OCI-LY7 (cell line): ENCODE data around the gene PCDH1. TPM values are rescaled to one million over a fixed set of nuclear protein-coding genes. Genes with fewer than 3 reads are reported as not detected.
A peak's percentile ranks its signal among the peaks of the same experiment; 100 is the strongest.

Experiments used
- BruUV-seq: library from RNA; stranded (reverse); fragments of 400-500 nt; replicated peaks from 2 replicates; lab custom pipeline; 2021; lab: Mats Ljungman, UMichigan
- CTCF ChIA-PET: fragments of 300-600 bp; sonication (Branson Sonifier 250); formaldehyde crosslinking; loops from one replicate; lab custom pipeline; 2022; ENCODE audit warnings: antibody characterized with exemption; ENCODE audit not compliant: unreplicated experiment; lab: Charles Lee
- POLR2A ChIA-PET: fragments of 300-600 bp; sonication (Branson Sonifier 250); formaldehyde crosslinking; loops from one replicate; lab custom pipeline; 2022; ENCODE audit warnings: antibody characterized with exemption; lab: Charles Lee
- DNase-seq: peaks from one replicate; pipeline ENCODE4 v3.0.0-alpha.2; 2015; ENCODE audit warnings: low spot score
- H2AFZ ChIP-seq: fragments of 200-600 bp; sonication (generic), shearing (Covaris generic); 2 replicates; pipeline ENCODE4 v1.6.1; 2014; ENCODE audit warnings: mild to moderate bottlenecking, antibody characterized with exemption, low read length, moderate library complexity
- H3K27ac ChIP-seq: fragments of 200-600 bp; sonication (generic); 2 replicates; pipeline ENCODE4 v1.5.1; 2014; ENCODE audit warnings: mixed run types, low read depth, mild to moderate bottlenecking, moderate library complexity, low read length, inconsistent platforms; ENCODE audit not compliant: poor library complexity, severe bottlenecking
- H3K36me3 ChIP-seq: fragments of 200-600 bp; sonication (generic); 2 replicates; pipeline ENCODE4 v1.6.1; 2014; ENCODE audit warnings: mild to moderate bottlenecking, antibody characterized with exemption, low read length, moderate library complexity, mixed read lengths; ENCODE audit not compliant: insufficient read depth
- H3K4me1 ChIP-seq: fragments of 200-600 bp; sonication (generic); 2 replicates; pipeline ENCODE4 v1.5.1; 2014; ENCODE audit warnings: mild to moderate bottlenecking, low read length; ENCODE audit not compliant: insufficient read depth, poor library complexity, severe bottlenecking
- H3K4me2 ChIP-seq: fragments of 200-600 bp; sonication (generic); 2 replicates; pipeline ENCODE4 v1.6.1; 2014; ENCODE audit warnings: mild to moderate bottlenecking, low read length
- H3K4me3 ChIP-seq: fragments of 200-600 bp; sonication (generic); 2 replicates; pipeline ENCODE4 v1.5.1; 2014; ENCODE audit warnings: mild to moderate bottlenecking, low read depth, low read length; ENCODE audit not compliant: poor library complexity, severe bottlenecking
- H3K79me2 ChIP-seq: fragments of 200-600 bp; sonication (generic); 2 replicates; pipeline ENCODE4 v1.6.1; 2016; ENCODE audit warnings: low read depth, mild to moderate bottlenecking, low read length, moderate library complexity, mixed read lengths; ENCODE audit not compliant: insufficient read depth
- H3K9me2 ChIP-seq: fragments of 200-600 bp; sonication (generic); 2 replicates; pipeline ENCODE4 v1.6.1; 2016; ENCODE audit warnings: mild to moderate bottlenecking, low read length, mixed read lengths; ENCODE audit not compliant: insufficient read depth
- H3K9me3 ChIP-seq: fragments of 200-600 bp; sonication (generic); 2 replicates; pipeline ENCODE4 v1.6.1; 2014; ENCODE audit warnings: mild to moderate bottlenecking, mixed run types, low read length, mixed read lengths
- H4K20me1 ChIP-seq: fragments of 200-600 bp; sonication (generic); 2 replicates; pipeline ENCODE4 v1.6.1; 2014; ENCODE audit warnings: mild to moderate bottlenecking, antibody characterized with exemption, low read length, moderate library complexity, mixed read lengths; ENCODE audit not compliant: insufficient read depth
- CTCF ChIP-seq: fragments of 200-600 bp; sonication (generic); conservative IDR thresholded peaks from 2 replicates; pipeline ENCODE4 v1.5.1; 2014; ENCODE audit warnings: mild to moderate bottlenecking, antibody characterized with exemption, low read length, moderate library complexity, mixed read lengths
- EZH2phosphoT487 ChIP-seq: fragments of 200-600 bp; sonication (generic); IDR thresholded peaks from 2 replicates; pipeline ENCODE4 v1.6.1; 2018; ENCODE audit warnings: low read depth, borderline replicate concordance, mild to moderate bottlenecking, mixed run types, antibody characterized with exemption, low read length, moderate library complexity, mixed read lengths
- intact Hi-C: fragments of 100-400 bp; cut with micrococcal nuclease; formaldehyde crosslinking; loops from one replicate; pipeline ENCODE4 v1.10.0; 2022; ENCODE audit not compliant: unreplicated experiment
- total RNA-seq, 2 experiments: library from RNA; depleted of rRNA in 1 of 2; stranded (reverse); fragments of >200 nt in 1 of 2; shearing (Covaris generic) in 1 of 2; gene quantifications; 2 replicates each; pipeline ENCODE4 v1.2.3, GENCODE V29; 2014 to 2022

PCDH1 gene
- total RNA-seq, 2 experiments from 2014 or later, result not detected

GRCh38 chr5:141826674-141827073 is 51.5 kb downstream of the PCDH1 start:
- no peak overlapping the region for H3K27ac ChIP-seq
- no peak for DNase-seq
- no peaks in the 10 kb centered on the region for H3K9me3 ChIP-seq
- no peak overlapping the region for H3K4me3 ChIP-seq
- no peaks in the 10 kb centered on the region for H4K20me1 ChIP-seq
- ChIA-PET CTCF (interaction anchor here (1.3 kb wide), 1 partner anchor 135 kb away, joined by 4 read pairs; no protein-coding TSS in a partner anchor), POLR2A (no interaction called here)
- H2AFZ ChIP-seq, result no peak overlapping the region
- intact Hi-C loops, result loop anchor here (5.0 kb wide), 1 partner anchor 134 kb away; no protein-coding TSS in a partner anchor
- H3K79me2 ChIP-seq, result no peaks in the 10 kb centered on the region
- no peaks in the 10 kb centered on the region for H3K36me3 ChIP-seq
- H3K4me2 ChIP-seq, result no peak overlapping the region
- no peaks in the 10 kb centered on the region for H3K9me2 ChIP-seq
- no TSS peak for BruUV-seq
- H3K4me1 ChIP-seq, result no peaks in the 10 kb centered on the region
- TF ChIP-seq EZH2phosphoT487, result no peak
- no peak for TF ChIP-seq CTCF

DNA sequence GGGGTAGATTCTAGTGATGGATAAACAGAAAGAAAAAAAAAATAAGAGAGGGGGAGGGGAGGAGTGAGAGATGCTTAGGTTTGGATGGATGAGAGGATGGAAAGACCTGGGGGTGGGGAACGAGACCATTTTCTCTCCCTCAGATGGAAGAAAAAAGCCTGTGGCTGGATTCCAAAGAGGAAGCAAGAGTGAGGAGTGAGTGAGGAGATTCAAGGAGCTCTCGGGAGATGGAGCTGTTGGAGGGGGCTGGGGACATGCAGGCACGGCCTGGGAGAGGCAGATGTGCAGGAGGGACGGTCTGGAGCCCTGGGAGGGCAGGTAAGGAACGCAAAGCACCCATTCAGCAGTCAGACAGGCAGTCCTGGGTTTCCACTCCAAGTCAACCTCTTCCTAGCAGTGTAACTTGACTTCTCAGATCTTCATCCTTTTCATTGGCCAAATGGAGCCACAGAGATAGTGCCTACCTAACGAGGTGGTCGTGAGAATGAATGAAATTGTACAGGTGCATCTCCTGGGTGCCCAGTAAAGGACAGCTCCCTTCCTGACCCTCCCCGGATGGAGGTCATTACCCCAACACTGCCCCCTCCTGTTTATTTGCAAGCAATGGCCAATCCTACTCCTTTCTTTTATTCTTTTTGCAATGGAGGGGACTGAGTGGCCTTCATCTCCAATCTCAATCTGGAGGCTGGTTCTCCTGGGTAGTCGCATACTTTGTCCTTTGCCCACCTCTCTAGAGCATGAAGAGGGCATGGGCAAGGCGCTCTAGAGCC is 52.2 kb downstream of the PCDH1 start:
- ChIA-PET POLR2A (interaction anchor here (0.6 kb wide), 1 partner anchor 25 kb away, joined by 5 read pairs; no protein-coding TSS in a partner anchor), CTCF (interaction anchor here (1.3 kb wide), 1 partner anchor 134 kb away, joined by 4 read pairs; no protein-coding TSS in a partner anchor)
- H3K4me3 ChIP-seq, result no peak overlapping the region
- H3K4me2 ChIP-seq, result no peak overlapping the region
- BruUV-seq, result no TSS peak
- intact Hi-C loops, result loop anchor here (5.0 kb wide), 1 partner anchor 134 kb away; no protein-coding TSS in a partner anchor
- H3K36me3 ChIP-seq, result no peaks in the 10 kb centered on the region
- H3K79me2 ChIP-seq, result no peaks in the 10 kb centered on the region
- no peaks in the 10 kb centered on the region for H3K9me2 ChIP-seq
- no peak overlapping the region for H2AFZ ChIP-seq
- no peak overlapping the region for H3K27ac ChIP-seq
- DNase-seq, result no peak
- no peaks in the 10 kb centered on the region for H3K9me3 ChIP-seq
- H4K20me1 ChIP-seq, result no peaks in the 10 kb centered on the region
- TF ChIP-seq EZH2phosphoT487 (no peak), CTCF (peak; percentile 68)
- no peaks in the 10 kb centered on the region for H3K4me1 ChIP-seq

GRCh38 chr5:141825241-141825671 is 53.0 kb downstream of the PCDH1 start:
- Histone ChIP-seq H3K4me1 (no peaks in the 10 kb centered on the region), H3K4me3 (no peak overlapping the region), H3K27ac (no peak overlapping the region), H4K20me1 (no peaks in the 10 kb centered on the region), H3K79me2 (no peaks in the 10 kb centered on the region), H3K36me3 (no peaks in the 10 kb centered on the region), H3K9me3 (no peaks in the 10 kb centered on the region), H3K4me2 (no peak overlapping the region), H2AFZ (no peak overlapping the region), H3K9me2 (no peaks in the 10 kb centered on the region)
- ChIA-PET POLR2A (no interaction called here), CTCF (no interaction called here)
- intact Hi-C loops, result loop anchor here (5.0 kb wide), 1 partner anchor 133 kb away; no protein-coding TSS in a partner anchor
- TF ChIP-seq CTCF (no peak), EZH2phosphoT487 (no peak)
- DNase-seq, result no peak
- no TSS peak for BruUV-seq
